PFSK-1 (cell line): ENCODE results near the gene CORO2B.

Source experiments
- FOXP2 ChIP-seq: optimal IDR thresholded peaks from 2 replicates; pipeline ENCODE3; 2011; ENCODE audit warnings: borderline replicate concordance, control low read depth, inconsistent platforms; ENCODE audit not compliant: insufficient read depth; ENCODE audit errors: extremely low read length, extremely low read depth
- POLR2AphosphoS5 ChIP-seq: IDR thresholded peaks from 2 replicates; pipeline ENCODE4 v1.6.1; 2012; ENCODE audit warnings: low read depth, mild to moderate bottlenecking, control low read depth, low read length, moderate library complexity
- SIN3A ChIP-seq: IDR thresholded peaks from 2 replicates; pipeline ENCODE4 v1.6.1; 2012; ENCODE audit warnings: mild to moderate bottlenecking, low read length, moderate library complexity, borderline replicate concordance; ENCODE audit not compliant: insufficient read depth
- TAF1 ChIP-seq: IDR thresholded peaks from 2 replicates; pipeline ENCODE4 v1.6.1; 2012; ENCODE audit warnings: low read length, control low read depth, borderline replicate concordance; ENCODE audit not compliant: insufficient read depth
- TF ChIP-seq, protein P1 (sequence below), 2 experiments: IDR thresholded peaks; 2 replicates each; pipeline versions ENCODE4 v1.6.1 to v1.8.0; 2011 to 2012; ENCODE audit warnings: low read depth in 2 of 2, low read length in 2 of 2, control low read depth in 1 of 2, inconsistent platforms in 1 of 2, mild to moderate bottlenecking in 1 of 2, moderate library complexity in 1 of 2; ENCODE audit not compliant: insufficient read depth in 1 of 2

The CORO2B gene

DNA sequence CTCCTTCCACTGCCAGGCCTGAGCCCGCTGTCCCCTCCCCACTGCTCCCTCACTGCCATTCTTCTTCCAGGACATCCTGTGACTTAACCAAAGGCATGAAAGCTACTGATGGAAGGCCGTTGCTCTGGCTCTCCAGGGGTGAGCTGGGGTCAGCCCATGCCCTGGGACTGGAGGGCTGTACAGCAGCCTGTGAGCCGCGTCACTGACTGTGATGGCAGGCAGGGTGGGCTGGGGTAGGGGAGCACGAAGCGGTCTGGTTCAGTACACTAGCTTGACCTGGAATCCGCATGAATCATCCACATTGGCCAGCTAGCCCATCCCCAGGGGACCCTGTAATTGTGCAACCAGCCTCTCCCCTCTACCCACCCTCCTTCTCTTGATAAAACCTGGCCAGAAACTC is 30.8 kb downstream of the CORO2B start:
- TF ChIP-seq TAF1 (no peak), FOXP2 (no peak), SIN3A (no peak), POLR2AphosphoS5 (no peak)
- TF ChIP-seq, protein P1, sequence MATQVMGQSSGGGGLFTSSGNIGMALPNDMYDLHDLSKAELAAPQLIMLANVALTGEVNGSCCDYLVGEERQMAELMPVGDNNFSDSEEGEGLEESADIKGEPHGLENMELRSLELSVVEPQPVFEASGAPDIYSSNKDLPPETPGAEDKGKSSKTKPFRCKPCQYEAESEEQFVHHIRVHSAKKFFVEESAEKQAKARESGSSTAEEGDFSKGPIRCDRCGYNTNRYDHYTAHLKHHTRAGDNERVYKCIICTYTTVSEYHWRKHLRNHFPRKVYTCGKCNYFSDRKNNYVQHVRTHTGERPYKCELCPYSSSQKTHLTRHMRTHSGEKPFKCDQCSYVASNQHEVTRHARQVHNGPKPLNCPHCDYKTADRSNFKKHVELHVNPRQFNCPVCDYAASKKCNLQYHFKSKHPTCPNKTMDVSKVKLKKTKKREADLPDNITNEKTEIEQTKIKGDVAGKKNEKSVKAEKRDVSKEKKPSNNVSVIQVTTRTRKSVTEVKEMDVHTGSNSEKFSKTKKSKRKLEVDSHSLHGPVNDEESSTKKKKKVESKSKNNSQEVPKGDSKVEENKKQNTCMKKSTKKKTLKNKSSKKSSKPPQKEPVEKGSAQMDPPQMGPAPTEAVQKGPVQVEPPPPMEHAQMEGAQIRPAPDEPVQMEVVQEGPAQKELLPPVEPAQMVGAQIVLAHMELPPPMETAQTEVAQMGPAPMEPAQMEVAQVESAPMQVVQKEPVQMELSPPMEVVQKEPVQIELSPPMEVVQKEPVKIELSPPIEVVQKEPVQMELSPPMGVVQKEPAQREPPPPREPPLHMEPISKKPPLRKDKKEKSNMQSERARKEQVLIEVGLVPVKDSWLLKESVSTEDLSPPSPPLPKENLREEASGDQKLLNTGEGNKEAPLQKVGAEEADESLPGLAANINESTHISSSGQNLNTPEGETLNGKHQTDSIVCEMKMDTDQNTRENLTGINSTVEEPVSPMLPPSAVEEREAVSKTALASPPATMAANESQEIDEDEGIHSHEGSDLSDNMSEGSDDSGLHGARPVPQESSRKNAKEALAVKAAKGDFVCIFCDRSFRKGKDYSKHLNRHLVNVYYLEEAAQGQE (IDR thresholded peaks at IDR 0.05; ENCODE audit: insufficient read depth in 1 of 2, low read depth in 2 of 2, low read length in 2 of 2), result no peak

DNA sequence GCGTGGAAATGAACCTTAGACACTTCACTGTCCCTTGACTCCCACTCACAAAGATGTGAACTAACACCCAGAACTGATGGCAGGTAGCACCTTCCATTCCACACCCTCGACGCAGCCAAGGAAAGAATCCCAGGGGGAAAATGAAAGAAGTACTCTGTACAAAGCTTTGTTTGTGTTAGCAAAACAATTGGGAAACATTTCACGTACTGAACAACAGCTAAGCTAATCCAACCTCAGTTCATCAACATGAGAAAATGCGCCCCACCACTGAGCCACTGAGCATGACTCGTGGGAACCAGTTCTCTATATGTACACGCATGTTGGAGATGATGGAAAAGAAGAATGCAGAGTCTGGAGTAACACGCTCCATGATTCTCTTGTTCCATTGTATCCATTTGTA is 32.0 kb downstream of the CORO2B start:
- no peak for TF ChIP-seq POLR2AphosphoS5
- TF ChIP-seq SIN3A, result no peak
- TF ChIP-seq, protein P1 (IDR thresholded peaks at IDR 0.05; ENCODE audit: insufficient read depth in 1 of 2, low read depth in 2 of 2, low read length in 2 of 2), result no peak
- no peak for TF ChIP-seq FOXP2
- no peak for TF ChIP-seq TAF1

DNA sequence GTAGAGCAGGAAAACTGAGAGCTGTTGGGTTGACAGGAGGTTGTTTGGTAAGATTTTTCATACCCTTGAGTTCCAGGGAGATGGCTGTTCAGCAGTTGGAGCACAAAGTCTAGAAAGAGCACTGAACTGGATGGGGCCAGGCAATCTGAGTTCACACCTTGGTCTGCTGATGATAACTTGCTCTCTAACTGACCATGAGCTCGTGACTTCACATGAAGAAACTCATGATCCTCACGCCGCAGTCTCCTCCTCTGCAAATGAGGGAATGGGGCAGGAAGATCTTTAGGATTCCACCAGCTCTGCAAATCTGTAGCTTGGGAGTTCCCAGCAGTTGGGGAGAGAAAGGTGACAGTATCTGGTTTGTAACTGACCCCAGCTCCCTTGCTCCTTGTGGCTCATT is 33.7 kb downstream of the CORO2B start:
- TF ChIP-seq FOXP2, result no peak
- TF ChIP-seq POLR2AphosphoS5, result no peak
- TF ChIP-seq, protein P1 (IDR thresholded peaks at IDR 0.05; ENCODE audit: insufficient read depth in 1 of 2, low read depth in 2 of 2, low read length in 2 of 2), result no peak
- no peak for TF ChIP-seq SIN3A
- no peak for TF ChIP-seq TAF1

DNA sequence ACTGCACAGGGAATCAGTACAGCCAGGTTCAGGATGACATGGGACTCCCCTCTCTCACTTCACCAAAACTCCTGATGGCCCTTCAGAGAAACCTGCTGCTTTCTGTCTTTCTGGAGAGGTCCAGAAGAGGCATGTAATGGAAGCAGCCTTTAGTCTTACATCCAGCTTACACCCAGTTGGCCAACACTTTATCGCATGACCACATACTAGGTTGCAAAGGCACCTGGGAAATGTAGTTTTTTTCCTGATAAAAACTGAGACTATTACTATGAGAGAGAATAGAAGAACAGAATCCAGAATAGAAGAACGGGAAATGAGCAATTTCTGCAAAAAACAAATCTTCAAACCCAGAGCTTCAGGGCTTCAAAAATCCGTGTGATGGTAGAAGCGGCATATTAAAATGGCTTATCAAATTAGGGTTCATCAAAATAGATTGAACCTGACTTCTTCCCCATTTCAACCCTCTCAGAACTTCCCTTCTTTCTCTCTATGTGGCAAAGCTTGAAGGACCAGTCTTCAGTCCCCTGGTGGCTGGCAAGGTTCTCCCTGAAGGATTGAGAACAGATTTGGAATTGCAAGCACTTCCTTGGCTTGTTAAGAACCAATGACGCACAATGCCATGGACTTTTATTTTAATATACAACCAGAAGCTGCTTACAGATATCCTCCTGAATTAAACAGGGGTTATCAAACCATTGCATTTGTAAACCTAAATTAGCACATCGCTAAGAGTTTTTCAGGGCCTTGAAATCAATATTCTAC is 34.4 kb downstream of the CORO2B start:
- TF ChIP-seq POLR2AphosphoS5 (no peak), FOXP2 (no peak), TAF1 (no peak), SIN3A (no peak)
- TF ChIP-seq, protein P1 (IDR thresholded peaks at IDR 0.05; ENCODE audit: insufficient read depth in 1 of 2, low read depth in 2 of 2, low read length in 2 of 2), result no peak
